ENCODE data around the gene MAPK6.

The MAPK6 gene

DNA sequence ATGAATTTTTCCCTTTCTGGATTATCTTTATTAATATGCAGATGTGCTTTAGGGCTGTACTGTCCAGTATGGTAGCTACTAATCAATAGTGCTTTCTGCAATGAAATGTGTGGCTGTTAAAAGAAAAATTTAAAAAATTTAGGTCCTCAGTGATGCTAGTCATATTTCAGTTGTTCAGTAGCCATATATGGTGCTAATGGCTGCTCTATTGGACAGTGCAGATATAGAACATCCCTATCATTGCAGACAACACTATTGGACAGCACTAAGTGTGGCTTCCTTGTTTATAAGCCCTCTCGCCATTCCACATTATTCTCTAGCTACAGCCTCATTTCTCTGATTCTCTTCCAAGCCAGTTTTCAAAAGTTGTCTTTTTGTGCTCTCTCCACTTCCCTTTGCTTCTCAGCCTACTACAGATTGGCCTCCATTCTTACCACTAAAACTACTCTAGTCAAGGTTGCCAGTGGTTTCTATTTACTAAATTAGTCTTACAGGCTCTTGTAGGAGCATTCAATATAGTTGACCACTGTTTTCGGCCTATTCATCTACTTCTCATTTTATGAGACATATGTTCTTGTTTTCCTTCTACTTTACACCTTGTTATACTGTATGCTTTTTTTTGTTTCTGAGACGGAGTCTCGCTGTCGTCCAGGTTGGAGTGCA is 9.5 kb downstream of the MAPK6 start:
- Histone ChIP-seq H3K79me1 (ENCODE audit: low read depth, low read length) (peaks cover 5% of the 10 kb centered on the region), H4K91ac (ENCODE audit: low read depth, low read length, poor library complexity) (no peak overlapping the region), H2BK15ac (ENCODE audit: low read length) (no peak overlapping the region), H2BK5ac (ENCODE audit: low read length) (no peak overlapping the region), H3K4me1 (ENCODE audit: control insufficient read depth in 2 of 2, insufficient read depth in 1 of 2, low read depth in 1 of 2, low read length in 2 of 2) (no peaks in the 10 kb centered on the region), H3K14ac (ENCODE audit: low read length) (no peak overlapping the region), H3K9me3 (replicated peaks in 1 of 2; ENCODE audit: control insufficient read depth in 2 of 2, insufficient read depth in 1 of 2, low read depth in 1 of 2, low read length in 2 of 2) (peaks cover 4 to 15% of the 10 kb centered on the region in 2 donors), H2AK5ac (ENCODE audit: low read depth, low read length) (no peak overlapping the region), H2BK12ac (ENCODE audit: low read length) (no peak overlapping the region), H2BK120ac (ENCODE audit: low read depth, low read length) (no peak overlapping the region), H3K4ac (ENCODE audit: low read length) (no peak overlapping the region), H3K9ac (ENCODE audit: low read depth, low read length, poor library complexity) (no peak overlapping the region), H3K27ac (replicated peaks; ENCODE audit: low read length) (no peak overlapping the region), H2AFZ (ENCODE audit: low read length) (no peak overlapping the region), H3K18ac (ENCODE audit: low read length) (no peak overlapping the region), H3K23ac (ENCODE audit: low read depth, low read length, poor library complexity) (no peak overlapping the region), H3K4me2 (ENCODE audit: insufficient read depth, low read length, poor library complexity, severe bottlenecking) (no peak overlapping the region), H3K27me3 (ENCODE audit: control insufficient read depth in 3 of 3, insufficient read depth in 3 of 3, low read depth in 1 of 3, low read length in 3 of 3) (no peaks in the 10 kb centered on the region), H3K36me3 (replicated peaks in 1 of 2; ENCODE audit: control insufficient read depth in 2 of 2, insufficient read depth in 2 of 2, low read length in 2 of 2) (peaks cover 0 to 55% of the 10 kb centered on the region in 2 donors), H4K8ac (ENCODE audit: low read depth, low read length) (no peak overlapping the region), H3K4me3 (ENCODE audit: low read length in 2 of 2) (no peak overlapping the region)
- WGBS, 2 donors (ENCODE audit: extremely low coverage in 2 of 2, insufficient read length in 2 of 2, insufficient replicate concordance in 1 of 2) = no CpG with 5 or more reads among the region's 5 CpGs
- no peak for DNase-seq (ENCODE audit: low spot score)

DNA sequence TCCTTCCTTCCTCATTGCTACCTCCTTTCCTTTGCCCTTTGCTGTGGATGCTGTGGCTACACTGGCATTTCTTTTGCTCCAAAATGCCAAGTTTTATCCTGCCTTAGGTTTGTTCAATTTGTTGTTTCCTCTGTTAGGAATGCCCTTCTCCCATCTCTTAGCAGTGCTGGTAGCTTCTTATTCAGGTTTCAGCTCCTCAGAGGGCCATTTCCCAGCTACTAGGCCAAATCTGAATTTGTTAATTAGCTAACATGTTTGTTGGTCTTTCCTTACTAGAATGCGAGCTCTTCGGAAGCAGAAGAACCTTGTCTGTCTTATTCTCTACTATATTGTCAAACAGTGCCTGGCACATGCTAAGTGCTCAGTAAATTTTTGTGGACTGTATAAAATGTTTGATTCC is 11.0 kb downstream of the MAPK6 start:
- H3K14ac ChIP-seq (ENCODE audit: low read length) = no peak overlapping the region
- no peak overlapping the region for H3K4ac ChIP-seq (ENCODE audit: low read length)
- H3K9ac ChIP-seq (ENCODE audit: low read depth, low read length, poor library complexity) = no peak overlapping the region
- no peak overlapping the region for H2AFZ ChIP-seq (ENCODE audit: low read length)
- H4K8ac ChIP-seq (ENCODE audit: low read depth, low read length) = no peak overlapping the region
- H3K79me1 ChIP-seq (ENCODE audit: low read depth, low read length) = peaks cover 5% of the 10 kb centered on the region
- H2BK5ac ChIP-seq (ENCODE audit: low read length) = no peak overlapping the region
- DNase-seq (ENCODE audit: low spot score) = no peak
- no peak overlapping the region for H2BK12ac ChIP-seq (ENCODE audit: low read length)
- no peak overlapping the region for H3K27ac ChIP-seq (replicated peaks; ENCODE audit: low read length)
- H3K27me3 ChIP-seq (ENCODE audit: control insufficient read depth in 3 of 3, insufficient read depth in 3 of 3, low read depth in 1 of 3, low read length in 3 of 3) = no peaks in the 10 kb centered on the region
- no CpG with 5 or more reads among the region's 2 CpGs for WGBS, 2 donors (ENCODE audit: extremely low coverage in 2 of 2, insufficient read length in 2 of 2, insufficient replicate concordance in 1 of 2)
- H2BK120ac ChIP-seq (ENCODE audit: low read depth, low read length) = no peak overlapping the region
- H3K18ac ChIP-seq (ENCODE audit: low read length) = no peak overlapping the region
- peaks cover 4 to 23% of the 10 kb centered on the region in 2 donors for H3K9me3 ChIP-seq (replicated peaks in 1 of 2; ENCODE audit: control insufficient read depth in 2 of 2, insufficient read depth in 1 of 2, low read depth in 1 of 2, low read length in 2 of 2)
- no peak overlapping the region for H2BK15ac ChIP-seq (ENCODE audit: low read length)
- no peaks in the 10 kb centered on the region for H3K4me1 ChIP-seq (ENCODE audit: control insufficient read depth in 2 of 2, insufficient read depth in 1 of 2, low read depth in 1 of 2, low read length in 2 of 2)
- H3K36me3 ChIP-seq (replicated peaks in 1 of 2; ENCODE audit: control insufficient read depth in 2 of 2, insufficient read depth in 2 of 2, low read length in 2 of 2) = peaks cover 0 to 54% of the 10 kb centered on the region in 2 donors
- no peak overlapping the region for H4K91ac ChIP-seq (ENCODE audit: low read depth, low read length, poor library complexity)
- no peak overlapping the region for H3K4me2 ChIP-seq (ENCODE audit: insufficient read depth, low read length, poor library complexity, severe bottlenecking)
- H2AK5ac ChIP-seq (ENCODE audit: low read depth, low read length) = no peak overlapping the region
- H3K4me3 ChIP-seq (ENCODE audit: low read length in 2 of 2) = no peak overlapping the region
- H3K23ac ChIP-seq (ENCODE audit: low read depth, low read length, poor library complexity) = no peak overlapping the region

DNA sequence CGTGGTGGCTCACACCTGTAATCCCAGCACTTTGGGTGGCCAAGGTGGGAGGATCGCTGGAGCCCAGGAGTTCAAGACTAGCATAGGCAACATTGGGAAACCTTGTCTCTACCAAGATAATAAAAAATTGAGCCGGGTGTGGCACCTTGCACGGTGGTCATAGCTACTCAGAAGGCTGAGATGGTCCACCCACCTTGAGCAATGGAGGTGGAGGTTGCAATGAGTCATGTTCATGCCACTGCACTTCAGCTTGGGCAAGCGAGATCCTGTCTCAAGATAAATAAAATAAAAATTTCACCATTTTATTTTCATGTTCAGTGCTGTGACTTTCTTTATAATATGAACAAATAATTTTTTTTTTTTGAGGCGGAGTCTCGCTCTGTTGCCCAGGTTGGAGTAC is 12.5 kb downstream of the MAPK6 start:
- H2BK120ac ChIP-seq (ENCODE audit: low read depth, low read length) = no peak overlapping the region
- H3K9me3 ChIP-seq (replicated peaks in 1 of 2; ENCODE audit: control insufficient read depth in 2 of 2, insufficient read depth in 1 of 2, low read depth in 1 of 2, low read length in 2 of 2) = peaks cover 4 to 23% of the 10 kb centered on the region in 2 donors
- no peak overlapping the region for H3K4me3 ChIP-seq (ENCODE audit: low read length in 2 of 2)
- no peak overlapping the region for H3K23ac ChIP-seq (ENCODE audit: low read depth, low read length, poor library complexity)
- peaks cover 0 to 53% of the 10 kb centered on the region in 2 donors for H3K36me3 ChIP-seq (replicated peaks in 1 of 2; ENCODE audit: control insufficient read depth in 2 of 2, insufficient read depth in 2 of 2, low read length in 2 of 2)
- H2BK12ac ChIP-seq (ENCODE audit: low read length) = no peak overlapping the region
- H3K9ac ChIP-seq (ENCODE audit: low read depth, low read length, poor library complexity) = no peak overlapping the region
- no peak overlapping the region for H2AFZ ChIP-seq (ENCODE audit: low read length)
- peaks cover 6% of the 10 kb centered on the region for H3K79me1 ChIP-seq (ENCODE audit: low read depth, low read length)
- DNase-seq (ENCODE audit: low spot score) = no peak
- WGBS, 2 donors (ENCODE audit: extremely low coverage in 2 of 2, insufficient read length in 2 of 2, insufficient replicate concordance in 1 of 2) = no CpG with 5 or more reads among the region's 7 CpGs
- no peak overlapping the region for H3K4ac ChIP-seq (ENCODE audit: low read length)
- H4K91ac ChIP-seq (ENCODE audit: low read depth, low read length, poor library complexity) = no peak overlapping the region
- H2AK5ac ChIP-seq (ENCODE audit: low read depth, low read length) = no peak overlapping the region
- H3K27ac ChIP-seq (replicated peaks; ENCODE audit: low read length) = no peak overlapping the region
- H3K18ac ChIP-seq (ENCODE audit: low read length) = no peak overlapping the region
- H3K4me1 ChIP-seq (ENCODE audit: control insufficient read depth in 2 of 2, insufficient read depth in 1 of 2, low read depth in 1 of 2, low read length in 2 of 2) = no peaks in the 10 kb centered on the region
- H4K8ac ChIP-seq (ENCODE audit: low read depth, low read length) = no peak overlapping the region
- no peaks in the 10 kb centered on the region for H3K27me3 ChIP-seq (ENCODE audit: control insufficient read depth in 3 of 3, insufficient read depth in 3 of 3, low read depth in 1 of 3, low read length in 3 of 3)
- H2BK5ac ChIP-seq (ENCODE audit: low read length) = no peak overlapping the region
- H3K14ac ChIP-seq (ENCODE audit: low read length) = no peak overlapping the region
- no peak overlapping the region for H2BK15ac ChIP-seq (ENCODE audit: low read length)
- H3K4me2 ChIP-seq (ENCODE audit: insufficient read depth, low read length, poor library complexity, severe bottlenecking) = no peak overlapping the region

DNA sequence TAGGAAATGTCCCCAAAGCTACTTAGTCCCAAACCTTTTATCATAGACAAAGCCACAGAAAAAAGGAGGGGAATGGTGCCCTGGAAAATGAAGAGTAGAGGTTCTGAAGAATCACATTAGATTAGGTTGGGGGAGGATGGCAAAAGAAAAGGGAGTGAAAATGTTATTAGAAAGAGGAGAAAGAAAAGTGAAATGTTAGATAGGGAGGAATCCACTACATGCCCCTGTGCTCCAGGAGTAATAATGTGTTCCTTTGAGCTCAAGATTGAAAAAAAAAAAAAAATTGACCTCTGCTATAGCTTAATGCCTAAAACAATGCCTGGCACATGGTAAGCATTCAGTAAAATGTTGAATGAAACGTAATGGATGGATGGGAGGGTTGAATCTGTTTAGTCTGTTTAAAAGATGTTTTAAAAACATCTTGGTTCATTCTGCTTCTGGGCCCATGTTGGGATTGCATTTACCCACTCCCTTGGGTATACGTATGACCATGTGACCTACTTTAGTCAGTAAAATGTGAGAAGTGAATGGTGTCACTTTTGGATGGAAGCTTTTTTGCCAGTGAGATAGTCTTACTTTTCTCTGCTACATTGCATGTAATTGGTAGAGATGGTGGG is 19.0 kb downstream of the MAPK6 start:
- H3K27me3 ChIP-seq (ENCODE audit: control insufficient read depth in 3 of 3, insufficient read depth in 3 of 3, low read depth in 1 of 3, low read length in 3 of 3) = no peaks in the 10 kb centered on the region
- H2AFZ ChIP-seq (ENCODE audit: low read length) = no peak overlapping the region
- H3K4me3 ChIP-seq (ENCODE audit: low read length in 2 of 2) = no peak overlapping the region
- H3K79me1 ChIP-seq (ENCODE audit: low read depth, low read length) = peaks cover 9% of the 10 kb centered on the region
- no peak overlapping the region for H3K9ac ChIP-seq (ENCODE audit: low read depth, low read length, poor library complexity)
- peaks cover 4 to 17% of the 10 kb centered on the region in 2 donors for H3K9me3 ChIP-seq (replicated peaks in 1 of 2; ENCODE audit: control insufficient read depth in 2 of 2, insufficient read depth in 1 of 2, low read depth in 1 of 2, low read length in 2 of 2)
- no peak overlapping the region for H3K4me2 ChIP-seq (ENCODE audit: insufficient read depth, low read length, poor library complexity, severe bottlenecking)
- no peak overlapping the region for H3K23ac ChIP-seq (ENCODE audit: low read depth, low read length, poor library complexity)
- peaks cover 10 to 11% of the 10 kb centered on the region in 2 donors for H3K4me1 ChIP-seq (ENCODE audit: control insufficient read depth in 2 of 2, insufficient read depth in 1 of 2, low read depth in 1 of 2, low read length in 2 of 2)
- no peak overlapping the region for H3K14ac ChIP-seq (ENCODE audit: low read length)
- no peak overlapping the region for H4K8ac ChIP-seq (ENCODE audit: low read depth, low read length)
- no peak for DNase-seq (ENCODE audit: low spot score)
- no peak overlapping the region for H3K18ac ChIP-seq (ENCODE audit: low read length)
- H2AK5ac ChIP-seq (ENCODE audit: low read depth, low read length) = no peak overlapping the region
- H2BK12ac ChIP-seq (ENCODE audit: low read length) = no peak overlapping the region
- H2BK15ac ChIP-seq (ENCODE audit: low read length) = no peak overlapping the region
- H3K27ac ChIP-seq (replicated peaks; ENCODE audit: low read length) = no peak overlapping the region
- H4K91ac ChIP-seq (ENCODE audit: low read depth, low read length, poor library complexity) = no peak overlapping the region
- no peak overlapping the region for H3K4ac ChIP-seq (ENCODE audit: low read length)
- no peak overlapping the region for H2BK120ac ChIP-seq (ENCODE audit: low read depth, low read length)
- WGBS, 2 donors (ENCODE audit: extremely low coverage in 2 of 2, insufficient read length in 2 of 2, insufficient replicate concordance in 1 of 2) = 100% methylated on average over 1 of the region's 2 CpGs; no CpG with 5 or more reads in 1 of the 2 donors
- no peak overlapping the region for H2BK5ac ChIP-seq (ENCODE audit: low read length)
- H3K36me3 ChIP-seq (replicated peaks in 1 of 2; ENCODE audit: control insufficient read depth in 2 of 2, insufficient read depth in 2 of 2, low read length in 2 of 2) = peaks cover 0 to 22% of the 10 kb centered on the region in 2 donors

Data from neuronal stem cell (in vitro differentiated cells).